PC-3 (cell line): Measurements from ENCODE around the gene NCOA1. TPM values are rescaled to one million over a fixed set of nuclear protein-coding genes. Genes with fewer than 3 reads are reported as not detected.
"Not testable (repeated sequence)": the region's sequence is repeated elsewhere in the genome, so short reads cannot be mapped to it uniquely, and the experiment has no call there.

Experiments
- ATAC-seq: fragments of 200-7000 bp; cut with Tn5 transposase; 2 replicates; pipeline ENCODE4 v1.9.1; 2020; ENCODE audit warnings: mild to moderate bottlenecking, moderate library complexity
- BruUV-seq: library from RNA; stranded (reverse); fragments of 400-500 nt; replicated peaks from 2 replicates; lab custom pipeline; 2021; lab: Mats Ljungman, UMichigan
- CTCF ChIA-PET: fragments of 300-600 bp; sonication (Branson Sonifier 250); formaldehyde crosslinking; loops from one replicate; lab custom pipeline; 2022; ENCODE audit warnings: antibody characterized with exemption; lab: Charles Lee
- POLR2A ChIA-PET: fragments of 300-600 bp; sonication (Branson Sonifier 250); formaldehyde crosslinking; loops from one replicate; lab custom pipeline; 2022; ENCODE audit warnings: antibody characterized with exemption; ENCODE audit not compliant: unreplicated experiment; lab: Charles Lee
- DNase-seq: peaks from one replicate; pipeline ENCODE4 v3.0.0-alpha.2; 2015
- H2AFZ ChIP-seq: fragments of 300-600 bp; sonication (generic); 2 replicates; pipeline ENCODE4 v1.6.0; 2016; ENCODE audit warnings: antibody characterized with exemption, low read length
- H3F3A ChIP-seq: fragments of 300-600 bp; sonication (generic); one replicate; pipeline ENCODE4 v1.6.0; 2017; ENCODE audit warnings: antibody characterized with exemption, low read length, control low read depth, mild to moderate bottlenecking; ENCODE audit not compliant: unreplicated experiment
- H3K27ac ChIP-seq: fragments of 300-600 bp; sonication (generic); 2 replicates; pipeline ENCODE4 v1.5.1; 2016; ENCODE audit warnings: mild to moderate bottlenecking, low read length
- H3K27me3 ChIP-seq: fragments of 300-600 bp; sonication (generic); 2 replicates; pipeline ENCODE4 v1.6.1; 2016; ENCODE audit warnings: low read length, mixed read lengths
- H3K36me3 ChIP-seq: fragments of 300-600 bp; sonication (generic); 2 replicates; pipeline ENCODE4 v1.6.1; 2016; ENCODE audit warnings: low read depth, mixed run types, low read length, mixed read lengths
- H3K4me1 ChIP-seq: fragments of 300-600 bp; sonication (generic); 2 replicates; pipeline ENCODE4 v1.5.1; 2016; ENCODE audit warnings: low read length; ENCODE audit not compliant: insufficient read depth
- H3K4me2 ChIP-seq: fragments of 300-600 bp; sonication (generic); 2 replicates; pipeline ENCODE4 v1.6.0; 2016; ENCODE audit warnings: low read length
- H3K4me3 ChIP-seq: fragments of 300-600 bp; sonication (generic); 2 replicates; pipeline ENCODE4 v1.5.1; 2016; ENCODE audit warnings: mild to moderate bottlenecking, low read length, mixed read lengths
- H3K79me2 ChIP-seq: fragments of 300-600 bp; sonication (generic); 2 replicates; pipeline ENCODE4 v1.6.1; 2017; ENCODE audit warnings: low read length, mixed read lengths
- H3K9ac ChIP-seq: fragments of 300-600 bp; sonication (generic); 2 replicates; pipeline ENCODE4 v1.6.0; 2016; ENCODE audit warnings: mild to moderate bottlenecking, low read length
- H3K9me2 ChIP-seq: fragments of 300-600 bp; sonication (generic); replicated peaks from 2 replicates; pipeline ENCODE4 v1.6.1; 2016; ENCODE audit warnings: mixed run types, low read length, mixed read lengths
- H3K9me3 ChIP-seq: fragments of 300-600 bp; sonication (generic); 2 replicates; pipeline ENCODE4 v1.6.1; 2016; ENCODE audit warnings: low read length, mixed read lengths
- H4K20me1 ChIP-seq: fragments of 300-600 bp; sonication (generic); 2 replicates; pipeline ENCODE4 v1.6.1; 2016; ENCODE audit warnings: low read length, mixed read lengths
- CTCF ChIP-seq: fragments of 300-600 bp; sonication (generic); conservative IDR thresholded peaks from 2 replicates; pipeline ENCODE4 v1.5.1; 2017; ENCODE audit warnings: antibody characterized with exemption, low read depth, mild to moderate bottlenecking, low read length
- EZH2 ChIP-seq: fragments of 300-600 bp; sonication (generic); IDR thresholded peaks from one replicate; pipeline ENCODE4 v1.6.1; 2017; ENCODE audit warnings: antibody characterized with exemption, mild to moderate bottlenecking, low read length; ENCODE audit not compliant: unreplicated experiment
- EZH2phosphoT487 ChIP-seq: fragments of 300-600 bp; sonication (generic); IDR thresholded peaks from 2 replicates; pipeline ENCODE4 v1.6.1; 2018; ENCODE audit warnings: mild to moderate bottlenecking, antibody characterized with exemption, low read length, borderline replicate concordance
- intact Hi-C: fragments of 100-400 bp; cut with micrococcal nuclease; formaldehyde crosslinking; loops from 2 replicates; pipeline ENCODE4 v1.9.0; 2023
- total RNA-seq: library from RNA; depleted of rRNA; stranded (reverse); fragments of >200 nt; gene quantifications from 2 replicates; pipeline ENCODE4 v1.2.3, GENCODE V29; 2014

The NCOA1 gene
- total RNA-seq, 1 experiment from 2014 or later: 7.5 TPM

- ChIA-PET CTCF (no interaction called here), POLR2A (no interaction called here)
- no TSS peak for BruUV-seq
- H3K4me2 ChIP-seq: no peak overlapping the region
- H3K9me2 ChIP-seq: no peaks in the 10 kb centered on the region
- no peak overlapping the region for H3K4me3 ChIP-seq
- H3K27ac ChIP-seq: no peak overlapping the region
- no peaks in the 10 kb centered on the region for H3K9me3 ChIP-seq
- ATAC-seq (no peak), DNase-seq (no peak)
- H3F3A ChIP-seq: no peaks in the 10 kb centered on the region
- no peak overlapping the region for H2AFZ ChIP-seq
- H3K27me3 ChIP-seq: no peaks in the 10 kb centered on the region
- no peaks in the 10 kb centered on the region for H3K36me3 ChIP-seq
- no peak overlapping the region for H3K9ac ChIP-seq
- no peak for TF ChIP-seq EZH2
- no peak for TF ChIP-seq CTCF
- no peak for TF ChIP-seq EZH2phosphoT487
- no peaks in the 10 kb centered on the region for H4K20me1 ChIP-seq
- intact Hi-C loops: no loop called here
- no peaks in the 10 kb centered on the region for H3K79me2 ChIP-seq
- no peaks in the 10 kb centered on the region for H3K4me1 ChIP-seq
Observed at GRCh38 chr2:24548058-24548457, 57.0 kb downstream of the NCOA1 start.

DNA sequence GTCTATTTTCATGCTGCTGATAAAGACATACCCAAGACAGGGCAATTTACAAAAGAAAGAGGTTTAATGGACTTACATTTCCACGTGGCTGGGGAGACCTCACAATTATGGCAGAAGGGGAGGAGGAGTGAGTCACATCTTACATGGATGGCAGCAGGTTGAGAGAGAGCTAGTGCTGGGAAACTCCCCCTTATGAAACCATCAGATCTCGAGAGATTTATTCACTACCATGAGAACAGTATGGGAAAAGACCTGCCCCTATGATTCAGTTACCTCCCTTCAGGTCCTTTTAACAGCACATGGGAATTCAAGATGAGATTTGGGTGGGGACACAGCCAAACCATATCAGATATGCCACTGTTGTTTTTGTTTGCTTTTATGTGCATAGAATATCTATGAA is 59.2 kb downstream of the NCOA1 start:
- H3K9me2 ChIP-seq, H3K9me3 ChIP-seq, intact Hi-C loops, H4K20me1 ChIP-seq, H3F3A ChIP-seq, H3K27ac ChIP-seq, POLR2A ChIA-PET, H3K4me3 ChIP-seq, H2AFZ ChIP-seq, H3K27me3 ChIP-seq, H3K9ac ChIP-seq, CTCF ChIA-PET, H3K4me1 ChIP-seq, H3K36me3 ChIP-seq, H3K79me2 ChIP-seq, ATAC-seq, H3K4me2 ChIP-seq, BruUV-seq, DNase-seq: not testable (repeated sequence)

GRCh38 chr2:24551016-24551415 is 60.0 kb downstream of the NCOA1 start:
- no peak for ATAC-seq
- H3K4me2 ChIP-seq: no peak overlapping the region
- no peaks in the 10 kb centered on the region for H3K4me1 ChIP-seq
- no peaks in the 10 kb centered on the region for H3K9me2 ChIP-seq
- no TSS peak for BruUV-seq
- no peaks in the 10 kb centered on the region for H3K27me3 ChIP-seq
- H2AFZ ChIP-seq: no peak overlapping the region
- H3K79me2 ChIP-seq: no peaks in the 10 kb centered on the region
- no peaks in the 10 kb centered on the region for H4K20me1 ChIP-seq
- CTCF ChIA-PET: no interaction called here
- no peaks in the 10 kb centered on the region for H3F3A ChIP-seq
- no peak overlapping the region for H3K4me3 ChIP-seq
- POLR2A ChIA-PET: no interaction called here
- TF ChIP-seq EZH2: no peak
- no peak for TF ChIP-seq CTCF
- TF ChIP-seq EZH2phosphoT487: no peak
- no peak for DNase-seq
- no peaks in the 10 kb centered on the region for H3K36me3 ChIP-seq
- no peak overlapping the region for H3K9ac ChIP-seq
- H3K27ac ChIP-seq: no peak overlapping the region
- intact Hi-C loops: no loop called here
- no peaks in the 10 kb centered on the region for H3K9me3 ChIP-seq
